ENCODE data around the gene CARD10. TPM values are rescaled to one million over a fixed set of nuclear protein-coding genes. Genes with fewer than 3 reads are reported as not detected.

Gene CARD10
- total and polyA plus RNA-seq, 2 of the 8 experiments (the other 6 are each of a cell fraction or from before 2014, with no cell fraction given) = 13.5 to 14.4 TPM

- no peak overlapping the region for H2AK5ac ChIP-seq (ENCODE audit: low read depth, low read length)
- no peak overlapping the region for H2BK5ac ChIP-seq (ENCODE audit: low read depth, low read length)
- no peak for FAIRE-seq
- no peak overlapping the region for H2AFZ ChIP-seq (ENCODE audit: low read length)
- H3K9ac ChIP-seq (replicated peaks in 1 of 4; ENCODE audit: extremely low read depth in 1 of 4, low read depth in 3 of 4, low read length in 3 of 4) = no peak overlapping the region
- no peaks in the 10 kb centered on the region; the same call in 1 of the 2 replicates for H3K23me2 ChIP-seq (ENCODE audit: low read depth, low read length)
- CTCF ChIA-PET (ENCODE audit: partially characterized antibody) = interaction anchor here (0.9 to 7.3 kb wide), 15 partner anchors 8 to 85 kb away, joined by 3 to 45 read pairs (median 4); partner anchors contain the start of gene CARD10
- H2BK120ac ChIP-seq (replicated peaks; ENCODE audit: low read depth, low read length) = no peak overlapping the region
- H3K4ac ChIP-seq (replicated peaks; ENCODE audit: insufficient read length, low read depth, low read length) = no peak overlapping the region
- H3K27ac ChIP-seq (ENCODE audit: low read depth, low read length) = no peak overlapping the region; the same call in 1 of the 2 replicates
- no peaks in the 10 kb centered on the region for H3K79me2 ChIP-seq (ENCODE audit: control insufficient read depth in 1 of 2, insufficient read depth in 2 of 2, low read length in 2 of 2)
- no peaks in the 10 kb centered on the region for H4K20me1 ChIP-seq (replicated peaks in 1 of 2; ENCODE audit: control insufficient read depth in 1 of 2, insufficient read depth in 2 of 2, low read length in 2 of 2)
- POLR2A ChIA-PET (ENCODE audit: partially characterized antibody) = no interaction called here
- DNase-seq (ENCODE audit: low read depth in 1 of 2, low spot score in 2 of 2) = no peak
- no peak overlapping the region for H3K14ac ChIP-seq (ENCODE audit: insufficient read length)
- H4K8ac ChIP-seq (ENCODE audit: extremely low read depth, insufficient read depth, low read length) = no peak overlapping the region
- no peak overlapping the region for H3K56ac ChIP-seq (replicated peaks; ENCODE audit: insufficient read length, low read depth, low read length)
- H3K9me3 ChIP-seq (ENCODE audit: insufficient read depth in 2 of 2, low read depth in 1 of 2, low read length in 1 of 2) = no peaks in the 10 kb centered on the region
- H2BK15ac ChIP-seq (ENCODE audit: low read length) = no peak overlapping the region
- no peak overlapping the region for H3K4me2 ChIP-seq (ENCODE audit: insufficient read depth in 1 of 2, low read depth in 2 of 2, low read length in 2 of 2)
- no peaks in the 10 kb centered on the region for H3K79me1 ChIP-seq (ENCODE audit: low read depth, low read length)
- H4K91ac ChIP-seq (replicated peaks; ENCODE audit: insufficient read length, low read length) = no peak overlapping the region
- H3K4me3 ChIP-seq (ENCODE audit: extremely low read depth in 1 of 4, insufficient read depth in 2 of 4, low read depth in 3 of 4, low read length in 4 of 4) = no peak overlapping the region
- H3K23ac ChIP-seq (ENCODE audit: insufficient read length) = no peak overlapping the region
- H3K4me1 ChIP-seq (replicated peaks in 1 of 4; ENCODE audit: control insufficient read depth in 3 of 4, insufficient read depth in 4 of 4, low read length in 3 of 4) = peaks cover 0 to 2% (median 1%) of the 10 kb centered on the region in 4 experiments; a peak in 3 of 7 replicates
- no peak overlapping the region for H3K18ac ChIP-seq (ENCODE audit: extremely low read depth, low read length)
- H3K27me3 ChIP-seq (replicated peaks in 1 of 4; ENCODE audit: control insufficient read depth in 3 of 4, extremely low read depth in 1 of 4, insufficient read depth in 3 of 4, low read length in 3 of 4) = no peaks in the 10 kb centered on the region; a peak in 1 of 7 replicates
- H2BK20ac ChIP-seq (ENCODE audit: low read length) = no peak overlapping the region
- no peak overlapping the region for H2BK12ac ChIP-seq (ENCODE audit: low read depth, low read length)
- no peaks in the 10 kb centered on the region; a peak in 2 of 8 replicates for H3K36me3 ChIP-seq (ENCODE audit: control insufficient read depth in 2 of 4, insufficient read depth in 4 of 4, low read length in 3 of 4)
- no peak overlapping the region for H4K5ac ChIP-seq (ENCODE audit: insufficient read length, low read depth, low read length)
- 92% methylated on average over 10 of the region's 10 CpGs; no CpG with 5 or more reads in 1 of the 2 experiments for WGBS, 2 experiments (ENCODE audit: extremely low coverage in 1 of 2, insufficient coverage in 1 of 2, insufficient read length in 1 of 2, insufficient replicate concordance in 2 of 2, low coverage in 1 of 2, low lambda C conversion rate in 2 of 2, missing lambda C conversion rate in 1 of 2)
- TF ChIP-seq SRF (IDR thresholded peaks at IDR 0.05; ENCODE audit: low read depth, low read length) (no peak), KDM1A (IDR thresholded peaks at IDR 0.05; ENCODE audit: borderline replicate concordance, low read length) (no peak), JUND (IDR thresholded peaks at IDR 0.05; ENCODE audit: low read length) (no peak), CTBP2 (IDR thresholded peaks at IDR 0.05; ENCODE audit: borderline replicate concordance, insufficient read depth, insufficient read length, low read length) (no peak), FOSL1 (IDR thresholded peaks at IDR 0.05; ENCODE audit: insufficient read depth, low read depth, low read length) (no peak), YY1 (IDR thresholded peaks at IDR 0.05; ENCODE audit: low read depth, low read length) (no peak), CBX5 (IDR thresholded peaks at IDR 0.05; ENCODE audit: low read depth, low read length) (no peak), E2F6 (IDR thresholded peaks at IDR 0.05) (no peak), EP300 (IDR thresholded peaks at IDR 0.05; ENCODE audit: borderline replicate concordance in 1 of 2, low read depth in 2 of 2, low read length in 2 of 2) (no peak), GTF2F1 (IDR thresholded peaks at IDR 0.05; ENCODE audit: borderline replicate concordance, low read depth, low read length) (no peak), JUN (IDR thresholded peaks at IDR 0.05; ENCODE audit: low read depth, low read length) (no peak), BCL11A (IDR thresholded peaks at IDR 0.05; ENCODE audit: low read depth in 2 of 2, low read length in 2 of 2) (no peak), CREB1 (IDR thresholded peaks at IDR 0.05) (no peak), NRF1 (IDR thresholded peaks at IDR 0.05; ENCODE audit: low read depth, low read length) (no peak)
These were observed 11.5 kb downstream of the CARD10 start for GRCh38 chr22:37507731-37508130.
